HEK293T (cell line): ENCODE data around the gene PHKB.

Experiments
- BHLHE40 ChIP-seq: fragments of 450-650 bp; IDR thresholded peaks from 2 replicates; pipeline ENCODE4 v1.6.1; 2016; ENCODE audit warnings: mild to moderate bottlenecking, moderate library complexity, borderline replicate concordance
- CTBP1 ChIP-seq: fragments of 450-650 bp; IDR thresholded peaks from 2 replicates; pipeline ENCODE4 v1.6.1; 2016; ENCODE audit warnings: borderline replicate concordance
- ELF4 ChIP-seq: fragments of 450-650 bp; IDR thresholded peaks from 2 replicates; pipeline ENCODE4 v1.6.1; 2017; ENCODE audit warnings: antibody characterized with exemption
- FOXA1 ChIP-seq: fragments of 450-650 bp; IDR thresholded peaks from 2 replicates; pipeline ENCODE4 v1.6.1; 2016; ENCODE audit warnings: mild to moderate bottlenecking
- FOXK2 ChIP-seq: fragments of 450-650 bp; IDR thresholded peaks from 2 replicates; pipeline ENCODE4 v1.6.1; 2016; ENCODE audit warnings: mild to moderate bottlenecking
- FOXM1 ChIP-seq: fragments of 450-650 bp; IDR thresholded peaks from 2 replicates; pipeline ENCODE4 v1.6.1; 2017; ENCODE audit warnings: mild to moderate bottlenecking, borderline replicate concordance
- HDGF ChIP-seq: fragments of 450-650 bp; IDR thresholded peaks from 2 replicates; pipeline ENCODE4 v1.6.1; 2017; ENCODE audit warnings: antibody characterized with exemption, borderline replicate concordance
- L3MBTL2 ChIP-seq: fragments of 450-650 bp; conservative IDR thresholded peaks from 2 replicates; pipeline ENCODE4 v1.6.1; 2016; ENCODE audit warnings: mild to moderate bottlenecking
- NFRKB ChIP-seq: fragments of 450-650 bp; IDR thresholded peaks from 2 replicates; pipeline ENCODE4 v1.6.1; 2016; ENCODE audit warnings: mild to moderate bottlenecking, moderate library complexity
- PKNOX1 ChIP-seq: fragments of 450-650 bp; IDR thresholded peaks from 2 replicates; pipeline ENCODE4 v1.6.1; 2016
- SP1 ChIP-seq: fragments of 450-650 bp; IDR thresholded peaks from 2 replicates; pipeline ENCODE4 v1.6.1; 2017
- SUZ12 ChIP-seq: fragments of 450-650 bp; IDR thresholded peaks from 2 replicates; pipeline ENCODE4 v1.6.1; 2016; ENCODE audit warnings: mild to moderate bottlenecking
- ZNF384 ChIP-seq: fragments of 450-650 bp; IDR thresholded peaks from 2 replicates; pipeline ENCODE4 v1.6.1; 2016

GRCh38 chr16:47657977-47658376, 196.8 kb downstream of the PHKB start:
- TF ChIP-seq ZNF384 (no peak), SP1 (no peak), FOXK2 (no peak), FOXM1 (no peak), NFRKB (no peak), CTBP1 (no peak), FOXA1 (no peak), ELF4 (no peak), L3MBTL2 (no peak), PKNOX1 (no peak), BHLHE40 (no peak), SUZ12 (no peak), HDGF (no peak)
